ENCODE data around the gene NRAP. TPM values are rescaled to one million over a fixed set of nuclear protein-coding genes. Genes with fewer than 3 reads are reported as not detected.

The NRAP gene
- total and polyA plus RNA-seq, 10 of the 15 experiments (the other 5 are each of a cell fraction or from before 2014, with no cell fraction given) = not detected

- H3K27me3 ChIP-seq (replicated peaks in 1 of 2; ENCODE audit: control insufficient read depth in 2 of 2, insufficient read depth in 2 of 2, low read length in 1 of 2) = no peaks in the 10 kb centered on the region
- no peak overlapping the region for H3K27ac ChIP-seq (ENCODE audit: control insufficient read depth, insufficient read depth)
- 0 out of 2 replicates have a peak, but pooled peaks have one; percentile 25 for TF ChIP-seq RELB (IDR thresholded peaks at IDR 0.05; ENCODE audit: low read depth)
- peak; percentile 60; the same call in 1 of the 2 replicates for TF ChIP-seq CBX5 (IDR thresholded peaks at IDR 0.05; ENCODE audit: low read depth)
- peak; percentile 48 for TF ChIP-seq KLF5 (IDR thresholded peaks at IDR 0.05; ENCODE audit: partially characterized antibody)
- TF ChIP-seq CHD2 (IDR thresholded peaks at IDR 0.05; ENCODE audit: borderline replicate concordance, low read depth, low read length) = no peak
- ATAC-seq (no peak), FAIRE-seq (no peak), DNase-seq (ENCODE audit: low read depth, low spot score) (no peak)
- H3K36me3 ChIP-seq (ENCODE audit: control insufficient read depth in 2 of 2, insufficient read depth in 2 of 2, low read length in 1 of 2) = peaks cover 0 to 3% of the 10 kb centered on the region in 2 experiments; a peak in 2 of 4 replicates
- POLR2A ChIA-PET = no interaction called here
- no peaks in the 10 kb centered on the region for H4K20me1 ChIP-seq (ENCODE audit: control insufficient read depth, insufficient read depth)
- H3K79me2 ChIP-seq (ENCODE audit: control insufficient read depth, insufficient read depth, low read length) = peaks cover 46% of the 10 kb centered on the region
- H3K9ac ChIP-seq (ENCODE audit: control insufficient read depth, insufficient read depth, low read length) = no peak overlapping the region
- WGBS (ENCODE audit: insufficient coverage, insufficient replicate concordance, low lambda C conversion rate, missing lambda C conversion rate) = 93% methylated on average over 4 of the region's 4 CpGs
- intact Hi-C loops (cut with micrococcal nuclease; ENCODE audit: unreplicated experiment) (no loop called here), in situ Hi-C loops (cut with MboI) (loop anchor here (25.0 kb wide), 1 partner anchor 1125 kb away; the partner anchor contains the start of gene FHIP2A)
- peaks cover 19% of the 10 kb centered on the region for H3K4me1 ChIP-seq (ENCODE audit: control insufficient read depth, insufficient read depth, low read length)
- BruUV-seq (replicated peaks) = no TSS peak
- H3K4me3 ChIP-seq = no peak overlapping the region
- SMC1A ChIA-PET (ENCODE audit: uncharacterized antibody, unreplicated experiment) = interaction anchor here (0.8 to 1.7 kb wide), 3 partner anchors 26 to 487 kb away, joined by 3 to 4 read pairs (median 4); partner anchors contain the start of gene CCDC186
- no peak overlapping the region for H2AFZ ChIP-seq (ENCODE audit: control insufficient read depth, low read depth, low read length)
- CTCF ChIA-PET = interaction anchor here (1.2 to 1.5 kb wide), 3 partner anchors 17 to 19 kb away, joined by 4 to 5 read pairs (median 5); no protein-coding TSS in a partner anchor
- RAD21 ChIA-PET (ENCODE audit: unreplicated experiment) = no interaction called here
- no peak overlapping the region for H3K4me2 ChIP-seq (ENCODE audit: control insufficient read depth, insufficient read depth)
- H3K9me3 ChIP-seq (replicated peaks; ENCODE audit: control insufficient read depth, insufficient read depth, low read length) = peaks cover 19% of the 10 kb centered on the region
These were observed 23.2 kb upstream of the NRAP start for GRCh38 chr10:113687037-113687436.

DNA sequence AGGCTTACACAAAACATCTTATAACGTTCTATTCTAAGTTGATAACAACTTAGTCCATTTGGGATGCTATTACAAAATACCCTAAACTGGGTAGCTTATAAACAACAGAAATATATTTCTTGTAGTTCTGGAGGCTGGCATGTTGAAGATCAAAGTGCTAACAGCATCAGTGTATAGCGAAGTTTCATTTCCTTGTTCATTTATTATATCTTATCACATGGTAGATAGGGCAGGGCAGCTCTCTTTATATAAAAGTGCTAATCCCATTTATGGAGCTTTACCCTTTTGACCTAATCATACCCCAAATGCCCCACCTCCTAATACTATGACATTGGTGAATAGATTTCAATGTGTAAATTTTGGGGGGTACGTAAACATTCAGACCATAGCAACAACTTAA is 22.2 kb upstream of the NRAP start:
- FAIRE-seq = no peak
- intact Hi-C loops (cut with micrococcal nuclease; ENCODE audit: unreplicated experiment) = no loop called here
- Histone ChIP-seq H4K20me1 (ENCODE audit: control insufficient read depth, insufficient read depth) (no peaks in the 10 kb centered on the region), H3K27me3 (replicated peaks in 1 of 2; ENCODE audit: control insufficient read depth in 2 of 2, insufficient read depth in 2 of 2, low read length in 1 of 2) (no peaks in the 10 kb centered on the region), H3K4me3 (no peak overlapping the region), H3K4me1 (ENCODE audit: control insufficient read depth, insufficient read depth, low read length) (peaks cover 22% of the 10 kb centered on the region), H2AFZ (ENCODE audit: control insufficient read depth, low read depth, low read length) (no peak overlapping the region), H3K4me2 (ENCODE audit: control insufficient read depth, insufficient read depth) (no peak overlapping the region), H3K9ac (ENCODE audit: control insufficient read depth, insufficient read depth, low read length) (no peak overlapping the region), H3K9me3 (replicated peaks; ENCODE audit: control insufficient read depth, insufficient read depth, low read length) (peaks cover 13% of the 10 kb centered on the region), H3K79me2 (ENCODE audit: control insufficient read depth, insufficient read depth, low read length) (peaks cover 42% of the 10 kb centered on the region), H3K27ac (ENCODE audit: control insufficient read depth, insufficient read depth) (no peak overlapping the region), H3K36me3 (ENCODE audit: control insufficient read depth in 2 of 2, insufficient read depth in 2 of 2, low read length in 1 of 2) (no peaks in the 10 kb centered on the region; a peak in 1 of 4 replicates)
- ATAC-seq = no peak
- SMC1A ChIA-PET (ENCODE audit: uncharacterized antibody, unreplicated experiment) = interaction anchor here (0.8 to 1.7 kb wide), 4 partner anchors 25 to 488 kb away, joined by 3 to 6 read pairs (median 4); partner anchors contain the start of gene CCDC186
- DNase-seq (ENCODE audit: low read depth, low spot score) = no peak
- TF ChIP-seq YBX1 (IDR thresholded peaks at IDR 0.05) = no peak
- TF ChIP-seq USF2 (IDR thresholded peaks at IDR 0.05; ENCODE audit: borderline replicate concordance, low read depth, low read length) = no peak
- TF ChIP-seq CHD4 (IDR thresholded peaks at IDR 0.05) = no peak
- no peak for TF ChIP-seq NFYB (IDR thresholded peaks at IDR 0.05; ENCODE audit: insufficient read depth, low read depth, low read length)
- TF ChIP-seq KDM1A (IDR thresholded peaks at IDR 0.05; ENCODE audit: borderline replicate concordance) = no peak
- TF ChIP-seq NRF1 (conservative IDR thresholded peaks at IDR 0.05; ENCODE audit: low read depth, low read length) = no peak
- TF ChIP-seq PML (IDR thresholded peaks at IDR 0.05; ENCODE audit: low read length) = no peak
- no peak for TF ChIP-seq GABPA (IDR thresholded peaks at IDR 0.05; ENCODE audit: low read depth)
- RAD21 ChIA-PET (ENCODE audit: unreplicated experiment) = no interaction called here
- CTCF ChIA-PET = interaction anchor here (1.2 to 1.4 kb wide), 2 partner anchors 18 to 20 kb away, joined by 4 to 5 read pairs; no protein-coding TSS in a partner anchor
- in situ Hi-C loops (cut with MboI) = loop anchor here (25.0 kb wide), 1 partner anchor 1126 kb away; the partner anchor contains the start of gene FHIP2A
- POLR2A ChIA-PET = no interaction called here
- WGBS (ENCODE audit: insufficient coverage, insufficient replicate concordance, low lambda C conversion rate, missing lambda C conversion rate) = 98% methylated on average over 3 of the region's 3 CpGs
- BruUV-seq (replicated peaks) = no TSS peak

All from GM12878 (cell line).